Activated naive CD4-positive, alpha-beta T cell treated with anti-CD3 and anti-CD28 coated beads for 36 hours (primary cell): ENCODE data around the gene WDR18. TPM values are rescaled to one million over a fixed set of nuclear protein-coding genes. Genes with fewer than 3 reads are reported as not detected.

ENCODE experiments used
- CTCF ChIA-PET: fragments of 350-600 bp; sonication (Branson Sonifier 250); formaldehyde crosslinking; loops from one replicate; lab custom pipeline; 2021; ENCODE audit warnings: antibody characterized with exemption; lab: Charles Lee
- DNase-seq: peaks from one replicate; pipeline ENCODE4 v3.0.0-alpha.2; 2020
- H3K27ac Mint-ChIP-seq: one replicate; pipeline ENCODE4 v1.8.0; 2021; ENCODE audit warnings: mild to moderate bottlenecking, mixed read lengths
- H3K27me3 Mint-ChIP-seq: one replicate; pipeline ENCODE4 v1.8.0; 2021; ENCODE audit warnings: low read depth, mixed read lengths
- H3K36me3 Mint-ChIP-seq: one replicate; pipeline ENCODE4 v1.8.0; 2021; ENCODE audit warnings: low read depth, mixed read lengths
- H3K4me1 Mint-ChIP-seq: one replicate; pipeline ENCODE4 v1.8.0; 2021; ENCODE audit warnings: low read depth, mixed read lengths
- H3K4me3 Mint-ChIP-seq: one replicate; pipeline ENCODE4 v1.8.0; 2021; ENCODE audit warnings: mild to moderate bottlenecking, moderate library complexity, mixed read lengths
- H3K9me3 Mint-ChIP-seq: one replicate; pipeline ENCODE4 v1.8.0; 2021; ENCODE audit warnings: mixed read lengths
- intact Hi-C: fragments of 100-400 bp; cut with micrococcal nuclease; formaldehyde crosslinking; loops from one replicate; pipeline ENCODE4 v1.15.1; 2023
- total RNA-seq, 2 experiments: library from RNA; stranded (reverse); gene quantifications; one replicate each; pipeline ENCODE4 v1.2.3, GENCODE V29; 2021

The WDR18 gene
- total RNA-seq, 2 experiments from 2014 or later = 77.8 to 82.0 TPM

DNA sequence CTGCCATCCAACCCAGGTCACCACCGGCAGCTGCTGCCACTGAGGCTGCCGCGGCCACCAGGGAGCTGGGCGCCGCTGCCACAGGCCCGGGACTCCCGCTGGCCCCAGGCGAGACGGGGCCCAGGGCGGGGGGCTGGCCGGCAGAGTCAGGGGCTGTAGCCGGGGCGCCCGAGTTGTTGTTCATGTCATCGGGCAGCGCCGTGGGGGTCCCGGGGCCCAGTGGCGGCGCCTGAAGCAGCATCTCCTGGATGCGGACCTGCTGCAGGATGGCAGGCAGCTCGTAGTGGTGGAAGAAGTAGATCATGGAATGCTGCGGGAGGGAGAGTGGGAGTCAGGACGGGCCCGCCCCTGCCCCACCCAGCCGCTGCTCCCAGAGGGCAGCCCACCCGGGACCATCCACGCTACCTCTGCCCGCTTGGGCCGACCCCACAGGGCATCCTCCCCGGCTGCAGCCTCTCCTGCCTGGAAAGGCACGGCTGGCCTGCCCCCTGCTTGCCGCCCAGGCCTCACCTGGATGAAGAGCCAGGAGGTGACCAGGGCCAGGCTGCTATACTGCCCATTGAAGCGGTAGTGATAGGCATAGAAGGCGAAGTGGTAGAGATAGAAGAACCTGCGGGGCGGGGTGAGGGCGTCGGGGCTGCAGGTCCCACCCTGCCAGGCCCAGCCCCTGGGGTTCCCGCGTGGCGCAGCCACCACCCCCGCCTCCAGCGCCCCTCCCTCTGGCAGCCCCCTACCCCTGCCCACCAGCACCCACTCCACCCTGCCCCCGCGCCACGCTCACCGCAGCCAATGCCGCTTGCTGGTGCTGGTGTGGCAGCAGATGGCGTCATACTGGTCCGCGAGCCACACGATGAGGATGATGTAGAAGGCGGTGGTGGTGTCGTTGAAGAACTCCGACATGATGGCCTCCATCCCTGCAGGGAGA, 26.7 kb downstream of the WDR18 start:
- H3K4me1 Mint-ChIP-seq = peaks cover 6% of the 10 kb centered on the region
- H3K27ac Mint-ChIP-seq = no peak overlapping the region
- CTCF ChIA-PET = no interaction called here
- H3K4me3 Mint-ChIP-seq = no peak overlapping the region
- no peaks in the 10 kb centered on the region for H3K27me3 Mint-ChIP-seq
- no peaks in the 10 kb centered on the region for H3K9me3 Mint-ChIP-seq
- intact Hi-C loops = no loop called here
- H3K36me3 Mint-ChIP-seq = peaks cover 2% of the 10 kb centered on the region
- DNase-seq = no peak

DNA sequence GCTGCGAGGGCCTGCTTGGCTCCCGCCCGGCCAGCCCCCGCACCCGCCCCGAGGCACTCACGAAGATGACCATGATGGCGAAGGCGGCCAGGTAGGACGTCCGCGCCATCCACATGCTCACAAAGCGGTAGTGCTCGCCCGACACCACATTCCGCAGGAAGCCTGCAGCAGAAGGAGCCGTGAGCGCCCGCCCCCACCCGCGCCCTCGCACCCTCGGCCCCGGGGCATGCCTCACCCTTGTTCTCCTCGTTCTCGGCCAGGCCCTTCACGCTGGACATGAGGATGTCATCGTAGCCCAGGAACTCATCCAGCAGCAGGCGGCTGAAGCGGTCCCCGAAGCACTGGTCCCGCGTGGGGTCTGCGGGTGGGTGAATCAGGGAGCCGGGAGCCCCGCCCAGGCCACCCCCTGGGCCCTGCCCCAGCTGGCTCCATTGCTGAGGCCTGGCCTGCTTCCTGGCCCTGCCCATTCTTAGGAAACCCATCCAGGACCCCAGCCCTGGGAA, 27.7 kb downstream of the WDR18 start:
- no peaks in the 10 kb centered on the region for H3K9me3 Mint-ChIP-seq
- H3K27me3 Mint-ChIP-seq = no peaks in the 10 kb centered on the region
- peaks cover 2% of the 10 kb centered on the region for H3K36me3 Mint-ChIP-seq
- DNase-seq = no peak
- H3K4me1 Mint-ChIP-seq = peaks cover 14% of the 10 kb centered on the region
- no peak overlapping the region for H3K27ac Mint-ChIP-seq
- CTCF ChIA-PET = no interaction called here
- no peak overlapping the region for H3K4me3 Mint-ChIP-seq
- intact Hi-C loops = no loop called here

- intact Hi-C loops = no loop called here
- Mint-ChIP-seq H3K36me3 (peaks cover 2% of the 10 kb centered on the region), H3K4me1 (peaks cover 18% of the 10 kb centered on the region), H3K27me3 (no peaks in the 10 kb centered on the region), H3K4me3 (no peak overlapping the region), H3K9me3 (no peaks in the 10 kb centered on the region), H3K27ac (no peak overlapping the region)
- no peak for DNase-seq
- CTCF ChIA-PET = no interaction called here
Observed at GRCh38 chr19:1012334-1012733, 28.2 kb downstream of the WDR18 start.

GRCh38 chr19:1013218-1013617, 29.1 kb downstream of the WDR18 start:
- CTCF ChIA-PET = no interaction called here
- peaks cover 25% of the 10 kb centered on the region for H3K4me1 Mint-ChIP-seq
- no peak overlapping the region for H3K27ac Mint-ChIP-seq
- H3K36me3 Mint-ChIP-seq = peaks cover 2% of the 10 kb centered on the region
- no peaks in the 10 kb centered on the region for H3K9me3 Mint-ChIP-seq
- H3K27me3 Mint-ChIP-seq = no peaks in the 10 kb centered on the region
- no peak for DNase-seq
- H3K4me3 Mint-ChIP-seq = no peak overlapping the region
- intact Hi-C loops = no loop called here

DNA sequence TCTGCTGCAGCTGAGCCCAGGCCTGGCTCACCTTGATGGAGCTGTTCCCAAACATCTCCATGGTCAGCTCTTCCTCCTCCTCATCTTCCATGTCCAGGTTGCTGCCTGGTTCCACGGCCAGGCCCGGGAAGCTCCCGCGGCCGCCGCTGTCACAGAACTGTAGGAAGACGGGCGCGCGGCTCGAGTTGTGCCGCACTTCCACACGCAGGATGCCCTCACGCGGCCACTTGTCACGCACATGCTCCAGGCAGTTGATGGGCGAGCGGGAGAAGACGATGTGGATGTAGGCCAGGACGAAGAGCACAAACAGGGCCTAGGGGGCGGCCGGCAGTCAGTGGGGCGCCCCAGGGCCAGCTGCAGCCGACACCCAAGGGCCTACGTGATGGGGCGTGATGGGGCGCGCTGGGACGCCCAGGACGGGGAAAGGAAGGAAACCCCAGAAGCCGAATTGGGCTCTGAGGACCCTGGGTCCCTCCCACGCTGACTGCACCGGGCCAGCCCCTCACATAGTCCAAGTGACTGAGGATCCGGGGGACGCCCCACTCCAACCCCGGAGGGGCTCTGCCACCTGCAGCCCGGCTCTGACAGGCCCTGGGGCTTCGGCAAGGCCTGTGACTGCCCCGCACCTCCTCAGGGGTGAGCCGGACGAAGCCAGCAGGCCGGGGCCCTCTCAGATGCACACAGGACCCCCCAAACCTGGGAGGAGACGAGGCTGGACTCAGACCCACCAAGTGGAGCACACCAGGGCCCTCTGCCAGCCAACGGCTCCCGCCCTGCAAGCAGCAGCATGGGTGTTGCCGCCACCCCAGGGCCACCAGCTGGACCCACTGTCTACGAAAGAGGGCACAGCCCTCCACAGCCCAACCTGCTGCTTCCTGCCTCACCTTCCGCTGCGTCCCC, 30.3 kb downstream of the WDR18 start:
- intact Hi-C loops = no loop called here
- no peaks in the 10 kb centered on the region for H3K9me3 Mint-ChIP-seq
- no peak overlapping the region for H3K4me3 Mint-ChIP-seq
- no peak overlapping the region for H3K27ac Mint-ChIP-seq
- H3K4me1 Mint-ChIP-seq = peaks cover 37% of the 10 kb centered on the region
- no peaks in the 10 kb centered on the region for H3K27me3 Mint-ChIP-seq
- DNase-seq = no peak
- H3K36me3 Mint-ChIP-seq = no peaks in the 10 kb centered on the region
- CTCF ChIA-PET = interaction anchor here (0.8 kb wide), 1 partner anchor 202 kb away, joined by 5 read pairs; no protein-coding TSS in a partner anchor

DNA sequence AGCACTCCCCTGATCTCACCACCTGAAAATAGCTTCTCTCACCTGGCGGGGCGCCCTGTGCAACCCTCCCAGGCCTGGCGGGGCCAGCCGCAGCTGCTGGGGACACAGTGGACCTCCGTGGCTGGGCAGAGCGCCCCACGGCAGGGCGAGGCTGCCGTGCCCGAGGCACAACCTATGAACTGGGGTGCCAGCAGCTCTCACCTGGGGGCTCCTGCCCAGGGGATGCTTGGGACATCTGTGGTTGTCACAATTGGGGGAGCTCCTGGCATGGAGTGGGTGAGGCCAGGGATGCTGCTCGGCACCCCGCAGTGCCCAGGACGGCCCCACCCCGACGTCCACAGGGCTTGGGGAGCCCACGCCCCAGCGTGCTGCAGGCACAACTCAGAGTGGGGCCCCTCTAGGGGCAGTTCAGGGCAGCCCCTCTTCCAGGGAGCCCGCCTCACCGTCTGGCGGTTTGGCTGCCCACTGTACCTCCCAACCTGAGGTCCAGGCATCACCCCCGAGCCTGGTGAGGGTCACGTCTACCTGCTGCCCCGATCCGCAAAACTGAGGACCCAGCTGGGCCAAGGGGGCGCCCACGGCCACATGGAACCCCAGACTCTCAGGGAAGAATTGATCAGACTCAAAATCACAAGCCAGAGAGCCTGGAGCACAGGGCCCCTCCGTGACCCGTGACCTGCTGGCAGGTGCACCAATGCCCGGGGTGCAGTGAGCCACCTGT, 31.1 kb downstream of the WDR18 start:
- Mint-ChIP-seq H3K27ac (no peak overlapping the region), H3K9me3 (no peaks in the 10 kb centered on the region), H3K4me1 (peaks cover 43% of the 10 kb centered on the region), H3K4me3 (no peak overlapping the region), H3K36me3 (peaks cover 3% of the 10 kb centered on the region), H3K27me3 (no peaks in the 10 kb centered on the region)
- no peak for DNase-seq
- intact Hi-C loops = no loop called here
- CTCF ChIA-PET = interaction anchor here (0.8 kb wide), 1 partner anchor 202 kb away, joined by 5 read pairs; no protein-coding TSS in a partner anchor

- intact Hi-C loops = no loop called here
- H3K36me3 Mint-ChIP-seq = peaks cover 3% of the 10 kb centered on the region
- no peaks in the 10 kb centered on the region for H3K9me3 Mint-ChIP-seq
- H3K4me1 Mint-ChIP-seq = peaks cover 43% of the 10 kb centered on the region
- no peaks in the 10 kb centered on the region for H3K27me3 Mint-ChIP-seq
- H3K27ac Mint-ChIP-seq = no peak overlapping the region
- no peak overlapping the region for H3K4me3 Mint-ChIP-seq
- CTCF ChIA-PET = no interaction called here
- DNase-seq = no peak
Observed at GRCh38 chr19:1015782-1016646, 31.9 kb downstream of the WDR18 start.

DNA sequence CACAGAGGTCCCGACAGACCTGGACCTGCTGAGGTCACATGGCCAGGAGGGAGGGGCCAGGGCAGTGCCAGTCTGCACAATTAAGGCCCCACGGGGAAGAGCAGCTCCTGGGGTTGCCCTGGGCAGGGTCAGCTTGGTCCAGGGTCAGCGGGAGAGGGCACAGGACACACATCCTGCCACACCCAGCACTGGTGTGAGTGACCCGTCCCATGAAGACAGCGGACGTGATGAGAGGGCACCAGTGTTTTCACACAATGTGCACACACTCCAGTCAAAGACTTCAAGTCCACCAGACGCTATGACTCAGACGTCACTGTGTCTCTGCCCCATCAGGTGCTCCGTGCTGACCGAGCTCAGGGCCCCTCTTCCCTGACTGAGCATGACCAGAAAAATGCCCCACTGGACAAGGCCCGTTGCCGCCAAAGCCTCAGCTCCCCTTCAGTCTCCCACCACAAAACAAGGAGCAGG, 32.5 kb downstream of the WDR18 start:
- intact Hi-C loops = no loop called here
- Mint-ChIP-seq H3K9me3 (no peaks in the 10 kb centered on the region), H3K4me3 (no peak overlapping the region), H3K4me1 (peaks cover 45% of the 10 kb centered on the region), H3K27ac (no peak overlapping the region), H3K36me3 (peaks cover 3% of the 10 kb centered on the region), H3K27me3 (no peaks in the 10 kb centered on the region)
- CTCF ChIA-PET = no interaction called here
- DNase-seq = no peak

GRCh38 chr19:1017115-1017905, 33.2 kb downstream of the WDR18 start:
- no peaks in the 10 kb centered on the region for H3K9me3 Mint-ChIP-seq
- peak overlapping the region; percentile 24 for H3K27ac Mint-ChIP-seq
- H3K27me3 Mint-ChIP-seq = no peaks in the 10 kb centered on the region
- no peak for DNase-seq
- peaks cover 46% of the 10 kb centered on the region for H3K4me1 Mint-ChIP-seq
- intact Hi-C loops = no loop called here
- H3K36me3 Mint-ChIP-seq = peaks cover 3% of the 10 kb centered on the region
- CTCF ChIA-PET = no interaction called here
- no peak overlapping the region for H3K4me3 Mint-ChIP-seq

DNA sequence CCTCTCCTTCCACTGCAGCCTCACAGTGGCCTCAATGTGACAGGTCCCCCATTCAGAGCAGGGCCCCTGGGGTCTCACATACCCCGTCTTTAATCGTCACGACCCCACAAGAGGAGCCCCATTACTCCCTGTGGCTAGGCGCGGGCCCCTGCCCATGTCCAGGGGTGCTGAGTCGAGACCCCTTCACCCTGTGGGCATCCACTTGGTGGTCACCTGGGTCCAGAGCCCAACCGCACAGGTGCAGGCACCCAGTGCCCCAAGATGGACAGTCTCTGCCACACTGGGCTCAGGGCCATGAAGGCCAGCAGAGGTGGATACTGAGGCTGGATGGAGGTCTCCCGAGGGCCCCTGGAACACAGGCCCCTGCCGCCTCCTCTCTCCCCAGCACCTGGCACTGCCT, 33.8 kb downstream of the WDR18 start:
- no peak overlapping the region for H3K4me3 Mint-ChIP-seq
- no peak overlapping the region for H3K27ac Mint-ChIP-seq
- no peak for DNase-seq
- no peaks in the 10 kb centered on the region for H3K9me3 Mint-ChIP-seq
- CTCF ChIA-PET = no interaction called here
- H3K4me1 Mint-ChIP-seq = peaks cover 46% of the 10 kb centered on the region
- peaks cover 3% of the 10 kb centered on the region for H3K36me3 Mint-ChIP-seq
- H3K27me3 Mint-ChIP-seq = no peaks in the 10 kb centered on the region
- intact Hi-C loops = no loop called here

DNA sequence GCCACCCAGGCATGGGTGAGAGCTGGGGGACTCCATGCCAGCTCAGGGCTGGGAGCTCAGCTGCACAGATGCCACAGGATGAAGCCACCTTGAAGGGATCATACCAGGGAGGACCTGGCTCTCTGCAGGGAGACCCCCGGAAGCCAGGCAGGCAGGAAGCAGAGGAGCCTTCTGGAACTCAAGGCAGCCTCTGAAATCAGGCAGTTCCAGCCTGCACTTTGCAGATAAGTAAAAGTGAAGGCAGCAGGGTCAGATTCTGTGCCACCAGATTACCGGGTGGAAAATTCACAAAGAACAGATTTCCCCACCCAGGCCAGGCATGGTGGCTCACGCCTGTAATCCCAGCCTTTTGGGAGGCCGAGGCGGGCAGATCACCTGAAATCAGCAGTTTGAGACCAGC, 34.2 kb downstream of the WDR18 start:
- H3K4me3 Mint-ChIP-seq = peak overlapping the region; percentile 95
- CTCF ChIA-PET = no interaction called here

More for the DNA sequence above, 34.2 kb downstream of the WDR18 start:
- Mint-ChIP-seq H3K9me3 (no peaks in the 10 kb centered on the region), H3K27ac (peak overlapping the region; percentile 70), H3K4me1 (peaks cover 46% of the 10 kb centered on the region), H3K36me3 (peaks cover 3% of the 10 kb centered on the region), H3K27me3 (no peaks in the 10 kb centered on the region)
- intact Hi-C loops = no loop called here
- DNase-seq = no peak
